IPS DF 6.9 (cell line): ENCODE data around the gene BCAS3.

ENCODE experiments used
- DNase-seq: peaks from one replicate; pipeline ENCODE4 v3.0.0-alpha.2; 2013; ENCODE audit warnings: low read depth, low spot score
- H3K27ac ChIP-seq: one replicate; pipeline ENCODE4 v1.5.1; 2013; ENCODE audit warnings: low read length, control low read depth
- H3K27me3 ChIP-seq: 2 replicates; pipeline ENCODE4 v1.6.1; 2013; ENCODE audit warnings: mild to moderate bottlenecking, low read length; ENCODE audit not compliant: control insufficient read depth, insufficient read depth
- H3K36me3 ChIP-seq: 2 replicates; pipeline ENCODE4 v1.6.1; 2013; ENCODE audit warnings: low read length; ENCODE audit not compliant: control insufficient read depth, insufficient read depth
- H3K4me1 ChIP-seq: 2 replicates; pipeline ENCODE4 v1.6.1; 2013; ENCODE audit warnings: low read length; ENCODE audit not compliant: control insufficient read depth, insufficient read depth
- H3K4me3 ChIP-seq: 2 replicates; pipeline ENCODE4 v1.5.1; 2013; ENCODE audit warnings: mild to moderate bottlenecking, low read length
- H3K9me3 ChIP-seq: 2 replicates; pipeline ENCODE4 v1.6.1; 2013; ENCODE audit warnings: low read length, inconsistent platforms; ENCODE audit not compliant: control insufficient read depth, insufficient read depth
- WGBS: extraction: QIAGEN DNeasy Blood & Tissue Kit; methylation state at CpG from one replicate; pipeline ENCODE4 v1.1.7; 2013; ENCODE audit warnings: mixed read lengths, missing lambda C conversion rate; ENCODE audit not compliant: insufficient read length, insufficient coverage; 5-methylcytosine and 5-hydroxymethylcytosine counted together

BCAS3 gene

DNA sequence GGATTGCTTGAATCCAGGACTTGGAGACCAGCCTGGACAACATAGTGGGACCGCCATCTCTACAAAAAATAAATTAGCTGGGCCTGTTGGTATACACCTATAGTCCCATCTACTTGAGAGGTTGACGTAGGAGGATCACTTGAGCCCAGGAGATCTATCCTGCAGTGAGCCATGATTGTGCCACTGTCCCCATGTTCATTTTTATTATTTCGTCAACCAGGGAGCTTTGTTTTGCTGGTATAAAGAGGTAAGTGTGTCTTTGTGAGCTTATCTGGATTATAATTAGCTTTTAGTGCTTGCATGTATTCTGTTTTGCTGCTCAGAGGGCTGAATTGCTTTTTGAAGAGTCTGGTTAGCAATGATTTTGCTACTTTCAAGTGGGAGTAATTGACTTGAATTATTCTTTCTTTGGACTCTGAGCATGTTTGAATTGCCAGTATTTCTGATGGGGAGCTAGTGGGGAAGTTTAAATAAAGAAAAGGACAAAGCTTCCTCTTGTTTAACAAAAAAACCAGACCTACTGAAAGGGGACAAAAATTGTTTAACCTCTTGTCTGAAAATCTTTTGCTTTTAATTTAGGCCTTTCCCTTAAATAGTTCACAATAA, 31.6 kb upstream of the BCAS3 start:
- DNase-seq, result no peak
- Histone ChIP-seq H3K27me3 (no peaks in the 10 kb centered on the region), H3K4me3 (no peak overlapping the region), H3K27ac (no peak overlapping the region), H3K4me1 (no peaks in the 10 kb centered on the region; the same call in 1 of the 2 replicates), H3K36me3 (no peaks in the 10 kb centered on the region; the same call in 1 of the 2 replicates), H3K9me3 (no peaks in the 10 kb centered on the region)
- no CpG with 5 or more reads among the region's 3 CpGs for WGBS

DNA sequence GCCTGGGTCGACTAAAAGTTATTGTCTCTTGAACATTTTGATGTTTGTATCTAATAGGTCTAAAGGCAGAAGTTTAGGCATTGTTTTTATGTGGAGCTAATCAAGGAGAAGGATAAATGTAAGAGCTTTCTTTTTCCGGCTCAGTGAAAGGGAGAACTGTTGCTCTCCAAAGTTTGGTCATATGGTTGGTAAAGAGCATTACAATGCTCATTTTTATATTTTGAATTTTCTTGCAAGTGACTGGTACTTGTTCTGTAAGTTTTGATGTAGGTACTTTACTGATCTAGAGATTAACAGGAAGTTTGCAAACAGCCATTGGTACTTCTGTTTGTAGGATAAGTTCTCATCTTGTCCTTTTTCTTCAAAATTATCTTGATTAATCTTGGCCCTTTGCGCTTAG, 30.9 kb upstream of the BCAS3 start:
- H3K36me3 ChIP-seq, result no peaks in the 10 kb centered on the region; the same call in 1 of the 2 replicates
- no peaks in the 10 kb centered on the region for H3K9me3 ChIP-seq
- no peaks in the 10 kb centered on the region; the same call in 1 of the 2 replicates for H3K4me1 ChIP-seq
- H3K4me3 ChIP-seq, result no peak overlapping the region
- DNase-seq, result no peak
- WGBS, result no CpG with 5 or more reads among the region's 3 CpGs
- no peaks in the 10 kb centered on the region for H3K27me3 ChIP-seq
- no peak overlapping the region for H3K27ac ChIP-seq

DNA sequence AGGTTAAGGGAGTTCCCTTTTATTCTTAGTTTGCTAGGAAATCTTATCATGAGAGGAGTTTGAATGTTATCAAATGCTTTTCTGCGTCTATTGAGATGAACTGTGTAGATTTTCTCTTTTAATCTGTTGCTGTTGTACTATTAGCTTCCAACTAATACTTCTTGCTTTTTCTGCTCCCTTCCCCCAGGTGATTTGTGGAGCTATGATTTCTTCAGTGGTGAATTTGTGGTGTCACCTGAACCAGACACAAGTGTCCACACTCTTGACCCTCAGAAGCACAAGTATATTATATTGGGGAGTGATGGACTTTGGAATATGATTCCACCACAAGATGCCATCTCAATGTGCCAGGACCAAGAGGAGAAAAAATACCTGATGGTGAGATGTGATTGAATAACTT, 29.9 kb upstream of the BCAS3 start:
- WGBS, result no CpG with 5 or more reads among the region's 1 CpG

GRCh38 chr17:60652454-60653247, 25.0 kb upstream of the BCAS3 start:
- no peaks in the 10 kb centered on the region for H3K9me3 ChIP-seq
- H3K4me1 ChIP-seq, result no peaks in the 10 kb centered on the region
- no peaks in the 10 kb centered on the region; the same call in 1 of the 2 replicates for H3K36me3 ChIP-seq
- DNase-seq, result no peak
- H3K27me3 ChIP-seq, result no peaks in the 10 kb centered on the region
- no CpG with 5 or more reads among the region's 2 CpGs for WGBS
- no peak overlapping the region for H3K4me3 ChIP-seq
- no peak overlapping the region for H3K27ac ChIP-seq

More for the DNA sequence above, 29.9 kb upstream of the BCAS3 start:
- Histone ChIP-seq H3K36me3 (no peaks in the 10 kb centered on the region; the same call in 1 of the 2 replicates), H3K27ac (no peak overlapping the region), H3K9me3 (no peaks in the 10 kb centered on the region), H3K27me3 (no peaks in the 10 kb centered on the region), H3K4me1 (no peaks in the 10 kb centered on the region), H3K4me3 (no peak overlapping the region)
- DNase-seq, result no peak

DNA sequence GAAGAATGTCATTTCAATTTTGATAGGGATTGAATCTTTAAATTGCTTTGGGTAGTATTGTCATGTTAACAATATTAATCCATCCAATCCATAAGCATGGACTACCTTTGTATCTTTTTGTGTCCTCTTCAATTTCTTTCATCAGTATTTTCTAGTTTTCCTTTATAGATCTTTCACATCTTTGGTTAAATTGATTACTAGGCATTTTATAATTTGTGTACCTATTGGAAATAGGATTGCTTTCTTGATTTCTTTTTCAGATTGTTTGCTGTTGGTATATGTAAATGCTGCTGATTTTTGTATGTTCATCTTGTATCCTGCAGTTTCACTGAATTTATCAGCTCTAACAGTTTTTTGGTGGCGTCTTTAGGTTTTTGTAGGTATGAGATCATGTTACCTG, 24.1 kb upstream of the BCAS3 start:
- no peaks in the 10 kb centered on the region; the same call in 1 of the 2 replicates for H3K36me3 ChIP-seq
- H3K9me3 ChIP-seq, result no peaks in the 10 kb centered on the region
- DNase-seq, result no peak
- WGBS, result no CpG with 5 or more reads among the region's 1 CpG
- H3K4me3 ChIP-seq, result no peak overlapping the region
- H3K27ac ChIP-seq, result no peak overlapping the region
- no peaks in the 10 kb centered on the region for H3K27me3 ChIP-seq
- H3K4me1 ChIP-seq, result no peaks in the 10 kb centered on the region

DNA sequence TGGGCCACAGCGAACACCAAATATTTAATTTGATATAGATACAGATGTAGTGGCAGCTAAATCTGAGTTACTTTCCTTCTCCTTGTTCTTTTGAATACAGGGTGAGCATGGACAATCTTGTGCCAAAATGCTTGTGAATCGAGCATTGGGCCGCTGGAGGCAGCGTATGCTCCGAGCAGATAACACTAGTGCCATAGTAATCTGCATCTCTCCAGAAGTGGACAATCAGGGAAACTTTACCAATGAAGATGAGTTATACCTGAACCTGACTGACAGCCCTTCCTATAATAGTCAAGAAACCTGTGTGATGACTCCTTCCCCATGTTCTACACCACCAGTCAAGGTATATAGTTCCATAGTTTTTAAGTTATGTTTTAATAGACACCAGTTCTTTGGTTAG, 21.2 kb upstream of the BCAS3 start:
- no CpG with 5 or more reads among the region's 5 CpGs for WGBS
- no peaks in the 10 kb centered on the region for H3K9me3 ChIP-seq
- no peak for DNase-seq
- no peaks in the 10 kb centered on the region for H3K4me1 ChIP-seq
- no peak overlapping the region for H3K4me3 ChIP-seq
- H3K36me3 ChIP-seq, result no peaks in the 10 kb centered on the region
- no peaks in the 10 kb centered on the region for H3K27me3 ChIP-seq
- no peak overlapping the region for H3K27ac ChIP-seq

DNA sequence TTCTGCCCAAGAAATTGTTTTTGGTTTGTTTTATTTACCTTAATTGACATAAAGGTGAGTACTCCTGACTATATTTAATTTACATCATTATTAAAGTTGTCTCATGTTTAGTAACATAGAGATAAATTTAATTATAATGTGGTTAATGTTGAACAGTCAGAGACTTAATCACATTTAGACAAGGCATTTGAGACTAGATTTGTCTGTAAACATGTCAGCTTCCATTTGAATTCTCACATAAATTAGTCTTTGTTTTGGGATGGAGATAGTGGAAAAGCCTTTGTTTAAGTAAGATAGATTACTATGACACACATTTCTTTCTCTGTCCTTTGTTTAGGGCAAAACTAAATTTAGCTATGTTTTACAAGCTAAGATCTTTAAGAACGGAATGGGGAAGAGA, 18.5 kb upstream of the BCAS3 start:
- Histone ChIP-seq H3K9me3 (no peaks in the 10 kb centered on the region), H3K27ac (no peak overlapping the region), H3K36me3 (no peaks in the 10 kb centered on the region), H3K4me1 (no peaks in the 10 kb centered on the region), H3K27me3 (no peaks in the 10 kb centered on the region), H3K4me3 (no peak overlapping the region)
- no peak for DNase-seq
- 100% methylated on average over 1 of the region's 1 CpG for WGBS

- Histone ChIP-seq H3K9me3 (no peaks in the 10 kb centered on the region), H3K36me3 (no peaks in the 10 kb centered on the region), H3K4me3 (no peak overlapping the region), H3K27me3 (no peaks in the 10 kb centered on the region), H3K4me1 (no peaks in the 10 kb centered on the region), H3K27ac (no peak overlapping the region)
- no CpG with 5 or more reads among the region's 2 CpGs for WGBS
- DNase-seq, result no peak
Observed at GRCh38 chr17:60661489-60661888, 16.2 kb upstream of the BCAS3 start.

- H3K9me3 ChIP-seq, result no peaks in the 10 kb centered on the region
- no peaks in the 10 kb centered on the region for H3K36me3 ChIP-seq
- H3K27ac ChIP-seq, result no peak overlapping the region
- H3K27me3 ChIP-seq, result no peaks in the 10 kb centered on the region
- H3K4me3 ChIP-seq, result no peak overlapping the region
- H3K4me1 ChIP-seq, result no peaks in the 10 kb centered on the region
- WGBS, result no CpG with 5 or more reads among the region's 1 CpG
- DNase-seq, result no peak
Observed at GRCh38 chr17:60664022-60664421, 13.6 kb upstream of the BCAS3 start.

DNA sequence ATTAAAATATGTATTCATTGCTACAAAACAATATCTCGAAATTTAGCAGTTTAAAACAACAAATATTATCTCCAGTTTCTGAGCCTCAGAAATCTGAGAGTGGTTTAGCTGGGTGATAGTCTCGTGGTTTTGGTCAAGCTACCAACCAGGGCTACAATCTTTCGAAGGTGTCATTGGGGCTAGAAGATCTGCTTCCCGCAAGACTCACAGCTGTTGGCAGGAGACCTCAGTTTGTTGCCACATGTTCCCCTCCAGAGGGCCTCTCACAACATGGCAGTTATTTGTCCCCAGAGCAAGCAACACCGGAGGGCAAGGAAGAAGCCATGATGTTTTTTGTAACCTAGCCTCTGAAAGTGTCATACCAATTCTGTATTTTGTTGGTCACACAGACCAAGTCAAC, 12.0 kb upstream of the BCAS3 start:
- no peak overlapping the region for H3K4me3 ChIP-seq
- WGBS, result no CpG with 5 or more reads among the region's 5 CpGs
- H3K27ac ChIP-seq, result no peak overlapping the region
- H3K4me1 ChIP-seq, result no peaks in the 10 kb centered on the region
- no peaks in the 10 kb centered on the region for H3K36me3 ChIP-seq
- H3K9me3 ChIP-seq, result no peaks in the 10 kb centered on the region
- H3K27me3 ChIP-seq, result no peaks in the 10 kb centered on the region
- DNase-seq, result no peak
